Bronchial epithelial cell (primary cell): ENCODE measurements around the gene DAB1. TPM values are rescaled to one million over a fixed set of nuclear protein-coding genes. Genes with fewer than 3 reads are reported as not detected.
"Not testable (repeated sequence)": the region's sequence is repeated elsewhere in the genome, so short reads cannot be mapped to it uniquely, and the experiment has no call there.

ENCODE experiments used
- DNase-seq: peaks from one replicate; pipeline ENCODE4 v3.0.0-alpha.2; 2010; ENCODE audit warnings: low read depth
- FAIRE-seq: peaks from 2 replicates; lab custom pipeline; 2011; peaks lifted over from hg19 to GRCh38; lab: Jason Lieb, UNC
- H3K27me3 ChIP-seq: 2 replicates; pipeline ENCODE4 v1.5.1; 2011; ENCODE audit warnings: low read length; ENCODE audit not compliant: control insufficient read depth, insufficient read depth
- H3K36me3 ChIP-seq: 2 replicates; pipeline ENCODE4 v1.5.1; 2011; ENCODE audit warnings: low read length; ENCODE audit not compliant: control insufficient read depth, insufficient read depth
- H3K4me3 ChIP-seq: 2 replicates; pipeline ENCODE4 v1.5.1; 2011; ENCODE audit warnings: mild to moderate bottlenecking, low read depth, low read length, control low read depth
- CTCF ChIP-seq: IDR thresholded peaks from 2 replicates; pipeline ENCODE4 v1.5.1; 2011; ENCODE audit warnings: mild to moderate bottlenecking, moderate library complexity, low read length, control low read depth, inconsistent platforms; ENCODE audit not compliant: insufficient read depth, severe bottlenecking
- total RNA-seq: library from RNA; depleted of rRNA; stranded (reverse); fragments of >200 nt; gene quantifications from 2 replicates; pipeline ENCODE4 v1.2.1, GENCODE V29; 2014

The DAB1 gene
- total RNA-seq, 1 donor from 2014 or later = not detected

GRCh38 chr1:57345916-57346315, 77.9 kb downstream of the DAB1 start:
- Histone ChIP-seq H3K27me3 (no peaks in the 10 kb centered on the region), H3K36me3 (no peaks in the 10 kb centered on the region), H3K4me3 (no peak overlapping the region)
- no peak for TF ChIP-seq CTCF
- FAIRE-seq = no peak
- DNase-seq = no peak

- TF ChIP-seq CTCF = no peak
- no peak for DNase-seq
- no peaks in the 10 kb centered on the region for H3K27me3 ChIP-seq
- H3K4me3 ChIP-seq = no peak overlapping the region
- FAIRE-seq = no peak
- no peaks in the 10 kb centered on the region for H3K36me3 ChIP-seq
Measured at GRCh38 chr1:57344265-57344664, 79.6 kb downstream of the DAB1 start.

DNA sequence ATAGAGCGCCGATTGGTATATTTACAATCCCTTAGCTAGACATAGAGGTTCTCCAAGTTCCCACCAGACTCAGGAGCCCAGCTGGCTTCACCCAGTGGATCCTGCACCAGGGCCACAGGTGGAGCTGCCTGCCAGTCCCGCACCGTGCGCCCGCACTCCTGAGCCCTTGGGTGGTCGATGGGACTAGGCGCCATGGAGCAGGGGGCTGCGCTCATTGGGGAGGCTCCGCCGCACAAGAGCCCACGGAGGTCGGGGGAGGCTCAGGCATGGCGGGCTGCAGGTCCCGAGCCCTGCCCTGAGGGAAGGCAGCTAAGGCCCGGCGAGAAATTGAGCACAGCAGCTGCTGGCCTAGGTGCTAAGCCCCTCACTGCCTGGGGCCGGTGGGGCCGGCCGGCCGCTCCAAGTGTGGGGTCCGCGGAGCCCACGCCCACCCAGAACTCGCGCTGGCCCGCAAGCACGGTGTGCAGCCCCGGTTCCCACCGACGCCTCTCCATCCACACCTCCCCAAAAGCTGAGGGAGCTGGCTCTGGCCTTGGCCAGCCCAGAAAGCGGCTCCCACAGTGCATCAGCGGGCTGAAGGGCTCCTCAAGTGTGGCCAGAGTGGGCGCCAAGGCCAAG, 80.5 kb downstream of the DAB1 start:
- FAIRE-seq, DNase-seq, H3K27me3 ChIP-seq, H3K36me3 ChIP-seq, H3K4me3 ChIP-seq: not testable (repeated sequence)

- Histone ChIP-seq H3K4me3 (no peak overlapping the region), H3K27me3 (no peaks in the 10 kb centered on the region), H3K36me3 (no peaks in the 10 kb centered on the region)
- no peak for TF ChIP-seq CTCF
- DNase-seq = no peak
- peak; percentile 43 for FAIRE-seq
Measured at GRCh38 chr1:57341721-57342120, 82.1 kb downstream of the DAB1 start.

DNA sequence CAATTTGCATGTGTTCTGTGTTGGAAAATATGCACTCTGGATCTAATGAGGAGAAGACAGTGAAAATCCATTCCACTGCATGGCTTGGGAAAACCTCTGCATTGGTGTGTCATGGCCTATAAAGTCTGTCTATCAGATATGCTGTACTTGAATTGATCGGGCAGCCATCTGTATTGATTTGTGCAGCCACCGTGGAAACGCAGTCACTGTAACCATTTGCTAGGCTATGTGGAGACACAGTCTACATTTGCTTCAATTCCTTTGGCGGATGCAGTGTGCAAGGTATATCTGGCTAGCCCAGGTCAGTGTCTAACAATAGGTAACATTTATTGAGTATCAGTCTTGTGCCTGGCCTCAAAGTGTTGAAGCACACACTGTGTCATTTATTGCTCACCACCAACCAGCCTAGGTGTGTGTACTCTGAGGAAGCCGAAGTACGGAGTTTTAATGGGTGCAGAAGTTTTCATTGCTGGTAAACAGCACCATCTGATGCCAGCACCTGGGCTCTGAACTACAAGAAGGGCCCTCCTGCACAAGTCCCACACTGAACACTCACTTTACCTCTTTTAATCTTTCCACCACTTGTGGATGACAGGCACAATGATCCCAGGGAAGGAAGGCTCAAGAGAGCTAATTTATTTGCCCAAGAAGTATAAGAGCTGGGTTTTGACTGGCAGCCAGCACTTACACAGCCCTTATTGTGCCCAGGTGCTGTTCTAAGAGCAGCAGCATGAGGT, 83.4 kb downstream of the DAB1 start:
- DNase-seq (peak; percentile 32), FAIRE-seq (no peak)
- Histone ChIP-seq H3K27me3 (no peaks in the 10 kb centered on the region), H3K4me3 (no peak overlapping the region), H3K36me3 (no peaks in the 10 kb centered on the region)
- TF ChIP-seq CTCF = peak; percentile 43

GRCh38 chr1:57337623-57338022, 86.2 kb downstream of the DAB1 start:
- no peak for FAIRE-seq
- H3K27me3 ChIP-seq = no peaks in the 10 kb centered on the region

More at GRCh38 chr1:57337623-57338022, 86.2 kb downstream of the DAB1 start:
- H3K4me3 ChIP-seq = no peak overlapping the region
- TF ChIP-seq CTCF = no peak
- H3K36me3 ChIP-seq = no peaks in the 10 kb centered on the region
- DNase-seq = no peak
